ENCODE results near the gene GTPBP8.

DNA sequence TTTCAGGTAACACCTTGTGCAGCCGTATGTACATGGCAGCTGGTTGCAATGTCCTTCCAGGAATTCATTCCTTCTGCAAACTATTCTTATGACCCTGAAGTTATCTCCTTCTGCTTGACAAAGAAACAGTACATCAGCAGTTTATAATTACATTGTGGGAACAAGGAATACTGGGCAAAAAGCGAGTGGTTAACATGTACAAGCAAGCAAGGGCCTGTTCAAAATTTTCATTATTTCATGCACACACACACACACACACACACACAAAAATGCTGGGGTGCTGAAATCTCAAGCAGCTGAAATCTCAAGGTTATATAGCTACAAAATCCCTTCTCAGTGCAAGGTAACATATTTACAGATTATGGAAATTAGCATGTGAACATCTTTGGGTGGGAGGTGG lies 30.7 kb downstream of the GTPBP8 start:
- TF ChIP-seq, protein P1, sequence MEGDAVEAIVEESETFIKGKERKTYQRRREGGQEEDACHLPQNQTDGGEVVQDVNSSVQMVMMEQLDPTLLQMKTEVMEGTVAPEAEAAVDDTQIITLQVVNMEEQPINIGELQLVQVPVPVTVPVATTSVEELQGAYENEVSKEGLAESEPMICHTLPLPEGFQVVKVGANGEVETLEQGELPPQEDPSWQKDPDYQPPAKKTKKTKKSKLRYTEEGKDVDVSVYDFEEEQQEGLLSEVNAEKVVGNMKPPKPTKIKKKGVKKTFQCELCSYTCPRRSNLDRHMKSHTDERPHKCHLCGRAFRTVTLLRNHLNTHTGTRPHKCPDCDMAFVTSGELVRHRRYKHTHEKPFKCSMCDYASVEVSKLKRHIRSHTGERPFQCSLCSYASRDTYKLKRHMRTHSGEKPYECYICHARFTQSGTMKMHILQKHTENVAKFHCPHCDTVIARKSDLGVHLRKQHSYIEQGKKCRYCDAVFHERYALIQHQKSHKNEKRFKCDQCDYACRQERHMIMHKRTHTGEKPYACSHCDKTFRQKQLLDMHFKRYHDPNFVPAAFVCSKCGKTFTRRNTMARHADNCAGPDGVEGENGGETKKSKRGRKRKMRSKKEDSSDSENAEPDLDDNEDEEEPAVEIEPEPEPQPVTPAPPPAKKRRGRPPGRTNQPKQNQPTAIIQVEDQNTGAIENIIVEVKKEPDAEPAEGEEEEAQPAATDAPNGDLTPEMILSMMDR (IDR thresholded peaks at IDR 0.05; ENCODE audit: low read length) = no peak
- TF ChIP-seq EZH2 (IDR thresholded peaks at IDR 0.05; ENCODE audit: borderline replicate concordance, low read length) = no peak

Data from OCI-LY1 (cell line).